Activated CD4-positive, alpha-beta T cell treated with anti-CD3 and anti-CD28 coated beads for 48 hours (primary cell): ENCODE measurements around the gene EGR1.

ENCODE experiments used
- DNase-seq: peaks from one replicate; pipeline ENCODE4 v3.0.0-alpha.2; 2020

The EGR1 gene

DNA sequence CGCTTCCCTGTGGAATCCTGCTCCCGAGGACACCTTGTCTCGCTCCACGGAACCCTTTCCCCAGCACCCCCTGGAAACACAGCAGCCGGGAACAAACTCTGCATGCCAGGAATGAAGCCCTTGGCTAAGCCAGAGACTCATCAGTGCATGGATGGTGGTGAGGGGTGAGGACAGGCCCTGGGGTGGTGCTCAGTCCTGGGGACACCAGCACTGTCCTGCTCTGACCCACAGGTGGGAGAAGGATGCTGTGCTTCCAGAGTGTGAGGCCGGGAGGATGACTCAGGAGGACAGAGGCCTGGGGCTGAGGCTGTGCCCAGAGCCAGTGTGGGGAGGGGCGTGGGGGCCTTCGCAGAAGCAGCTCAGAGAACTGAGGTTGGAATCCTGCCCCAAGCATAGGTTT, 11.2 kb upstream of the EGR1 start:
- DNase-seq = no peak

- no peak for DNase-seq
Observed at GRCh38 chr5:138455232-138455930, 9.9 kb upstream of the EGR1 start.

- no peak for DNase-seq
Observed at GRCh38 chr5:138457531-138458275, 7.6 kb upstream of the EGR1 start.

- DNase-seq = no peak
Observed at GRCh38 chr5:138458384-138458783, 6.9 kb upstream of the EGR1 start.

DNA sequence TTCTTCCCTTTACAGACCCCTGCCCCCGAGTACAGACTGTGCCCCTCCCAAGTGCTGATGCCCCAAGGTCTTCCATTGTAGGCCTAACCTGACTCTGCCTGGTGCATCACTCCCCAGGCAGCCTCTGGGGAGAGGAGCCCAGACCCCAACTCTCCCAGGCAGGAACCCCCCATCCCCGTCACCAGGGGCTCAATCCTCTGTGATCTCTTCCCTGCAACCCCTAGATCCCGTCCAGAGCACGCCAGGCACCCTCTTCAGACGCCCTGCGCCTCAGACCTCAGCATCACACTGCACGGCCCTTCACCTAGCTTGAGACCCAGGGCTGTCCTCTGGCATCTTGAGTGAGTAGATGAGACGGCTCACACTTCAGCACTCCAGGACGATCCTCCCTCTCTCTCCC, 6.4 kb upstream of the EGR1 start:
- no peak for DNase-seq

GRCh38 chr5:138459311-138459933, 5.9 kb upstream of the EGR1 start:
- DNase-seq = peak; percentile 94

GRCh38 chr5:138460032-138460693, 5.1 kb upstream of the EGR1 start:
- DNase-seq = no peak

DNA sequence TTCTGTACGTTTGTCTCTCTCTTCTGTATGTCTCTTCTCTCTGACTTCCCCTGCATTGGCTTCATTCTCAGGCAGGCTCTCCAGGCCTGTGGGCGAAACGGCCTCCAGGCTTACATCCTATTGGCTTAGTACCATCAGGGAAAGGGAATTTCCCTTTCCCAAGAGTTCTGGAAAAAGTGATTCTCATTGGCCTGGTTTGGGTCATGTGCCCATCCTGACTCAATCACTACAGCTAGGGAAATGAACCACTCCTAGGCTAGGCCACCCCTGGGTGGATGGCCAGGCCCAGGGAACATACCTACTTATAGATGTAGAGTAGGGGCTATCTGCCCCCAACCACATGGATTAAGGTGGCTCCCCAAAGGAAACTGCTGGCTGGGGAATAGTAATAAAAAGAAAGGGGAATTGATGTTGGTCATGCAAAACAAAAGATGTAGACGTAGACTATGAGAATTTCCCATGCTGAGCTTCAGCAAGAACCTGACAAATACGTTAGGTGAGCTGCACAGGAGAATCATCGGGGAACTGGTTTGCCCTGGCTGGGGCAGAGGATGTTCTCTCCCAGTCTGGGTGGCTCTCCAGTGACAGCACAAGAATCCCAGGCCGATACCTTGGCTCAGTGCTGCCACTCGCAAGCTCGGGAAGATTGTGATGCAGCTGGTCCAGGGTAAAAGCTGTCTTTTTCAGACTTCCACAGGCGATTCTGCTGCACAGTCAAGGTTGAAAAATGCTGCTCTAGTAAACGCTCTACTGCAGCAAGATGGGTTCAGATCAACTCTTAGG, 3.7 kb upstream of the EGR1 start:
- no peak for DNase-seq

DNA sequence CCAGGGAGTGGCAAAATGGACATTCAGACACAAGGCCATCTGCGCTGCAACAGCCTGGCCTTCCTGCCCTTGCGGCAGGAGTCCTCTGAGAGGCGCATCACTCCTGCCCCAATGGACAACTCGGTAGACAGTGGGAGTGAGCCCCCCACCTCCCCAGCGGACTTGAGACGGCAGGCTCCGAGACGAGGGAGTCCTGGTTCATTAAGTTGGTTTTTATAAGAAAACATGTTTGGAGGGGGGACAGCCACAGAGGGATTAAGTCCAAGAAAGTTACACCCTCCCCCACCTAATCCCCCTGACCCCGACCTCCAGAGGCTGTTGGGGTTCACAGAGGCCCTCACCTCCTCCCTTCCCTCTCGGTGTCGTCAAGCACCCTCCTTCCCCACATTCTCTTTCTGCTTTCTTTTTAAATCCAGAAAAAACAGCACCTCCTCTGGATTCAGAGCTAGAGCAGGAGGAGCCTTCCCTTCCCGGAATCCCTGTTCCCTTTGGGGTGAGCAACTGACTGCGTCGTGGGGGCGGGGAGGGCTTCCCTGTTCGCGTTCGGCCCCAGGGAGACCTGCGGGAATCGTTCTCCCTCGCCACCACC, 1.8 kb upstream of the EGR1 start:
- DNase-seq = no peak

- peak; percentile 95 for DNase-seq
Observed at GRCh38 chr5:138464008-138464387, 1.3 kb upstream of the EGR1 start.

DNA sequence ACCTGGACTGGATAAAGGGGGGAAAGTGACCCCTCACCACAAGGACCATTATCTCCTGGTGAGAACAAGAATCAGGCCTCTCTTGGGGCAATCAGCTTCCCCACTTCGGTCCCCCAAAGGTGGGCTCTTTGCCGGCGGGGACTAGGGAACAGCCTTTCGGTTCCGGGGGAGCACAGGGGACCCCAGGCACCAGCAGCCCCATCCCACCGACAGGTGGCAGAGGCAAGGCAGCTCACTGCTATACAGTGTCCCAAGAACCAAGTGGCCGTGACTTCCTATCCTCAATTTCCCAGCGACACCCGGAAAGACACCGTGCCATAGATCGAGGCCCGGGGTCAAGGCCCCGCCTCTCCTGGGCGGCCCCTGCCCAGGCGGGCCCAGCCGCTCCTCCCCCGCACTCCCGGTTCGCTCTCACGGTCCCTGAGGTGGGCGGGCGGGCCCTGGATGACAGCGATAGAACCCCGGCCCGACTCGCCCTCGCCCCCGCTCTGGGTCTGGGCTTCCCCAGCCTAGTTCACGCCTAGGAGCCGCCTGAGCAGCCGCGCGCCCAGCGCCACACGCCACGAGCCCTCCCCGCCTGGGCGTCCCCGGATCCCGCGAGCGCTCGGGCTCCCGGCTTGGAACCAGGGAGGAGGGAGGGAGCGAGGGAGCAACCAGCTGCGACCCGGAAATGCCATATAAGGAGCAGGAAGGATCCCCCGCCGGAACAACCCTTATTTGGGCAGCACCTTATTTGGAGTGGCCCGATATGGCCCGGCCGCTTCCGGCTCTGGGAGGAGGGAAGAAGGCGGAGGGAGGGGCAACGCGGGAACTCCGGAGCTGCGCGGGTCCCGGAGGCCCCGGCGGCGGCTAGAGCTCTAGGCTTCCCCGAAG, 655 bp upstream of the EGR1 start:
- peak; percentile 98 for DNase-seq

GRCh38 chr5:138466125-138466899, 1.0 kb downstream of the EGR1 start:
- DNase-seq = peak; percentile 40

DNA sequence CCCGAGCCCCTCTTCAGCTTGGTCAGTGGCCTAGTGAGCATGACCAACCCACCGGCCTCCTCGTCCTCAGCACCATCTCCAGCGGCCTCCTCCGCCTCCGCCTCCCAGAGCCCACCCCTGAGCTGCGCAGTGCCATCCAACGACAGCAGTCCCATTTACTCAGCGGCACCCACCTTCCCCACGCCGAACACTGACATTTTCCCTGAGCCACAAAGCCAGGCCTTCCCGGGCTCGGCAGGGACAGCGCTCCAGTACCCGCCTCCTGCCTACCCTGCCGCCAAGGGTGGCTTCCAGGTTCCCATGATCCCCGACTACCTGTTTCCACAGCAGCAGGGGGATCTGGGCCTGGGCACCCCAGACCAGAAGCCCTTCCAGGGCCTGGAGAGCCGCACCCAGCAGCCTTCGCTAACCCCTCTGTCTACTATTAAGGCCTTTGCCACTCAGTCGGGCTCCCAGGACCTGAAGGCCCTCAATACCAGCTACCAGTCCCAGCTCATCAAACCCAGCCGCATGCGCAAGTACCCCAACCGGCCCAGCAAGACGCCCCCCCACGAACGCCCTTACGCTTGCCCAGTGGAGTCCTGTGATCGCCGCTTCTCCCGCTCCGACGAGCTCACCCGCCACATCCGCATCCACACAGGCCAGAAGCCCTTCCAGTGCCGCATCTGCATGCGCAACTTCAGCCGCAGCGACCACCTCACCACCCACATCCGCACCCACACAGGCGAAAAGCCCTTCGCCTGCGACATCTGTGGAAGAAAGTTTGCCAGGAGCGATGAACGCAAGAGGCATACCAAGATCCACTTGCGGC, 1.8 kb downstream of the EGR1 start:
- no peak for DNase-seq

GRCh38 chr5:138467711-138468132, 2.4 kb downstream of the EGR1 start:
- DNase-seq = no peak

DNA sequence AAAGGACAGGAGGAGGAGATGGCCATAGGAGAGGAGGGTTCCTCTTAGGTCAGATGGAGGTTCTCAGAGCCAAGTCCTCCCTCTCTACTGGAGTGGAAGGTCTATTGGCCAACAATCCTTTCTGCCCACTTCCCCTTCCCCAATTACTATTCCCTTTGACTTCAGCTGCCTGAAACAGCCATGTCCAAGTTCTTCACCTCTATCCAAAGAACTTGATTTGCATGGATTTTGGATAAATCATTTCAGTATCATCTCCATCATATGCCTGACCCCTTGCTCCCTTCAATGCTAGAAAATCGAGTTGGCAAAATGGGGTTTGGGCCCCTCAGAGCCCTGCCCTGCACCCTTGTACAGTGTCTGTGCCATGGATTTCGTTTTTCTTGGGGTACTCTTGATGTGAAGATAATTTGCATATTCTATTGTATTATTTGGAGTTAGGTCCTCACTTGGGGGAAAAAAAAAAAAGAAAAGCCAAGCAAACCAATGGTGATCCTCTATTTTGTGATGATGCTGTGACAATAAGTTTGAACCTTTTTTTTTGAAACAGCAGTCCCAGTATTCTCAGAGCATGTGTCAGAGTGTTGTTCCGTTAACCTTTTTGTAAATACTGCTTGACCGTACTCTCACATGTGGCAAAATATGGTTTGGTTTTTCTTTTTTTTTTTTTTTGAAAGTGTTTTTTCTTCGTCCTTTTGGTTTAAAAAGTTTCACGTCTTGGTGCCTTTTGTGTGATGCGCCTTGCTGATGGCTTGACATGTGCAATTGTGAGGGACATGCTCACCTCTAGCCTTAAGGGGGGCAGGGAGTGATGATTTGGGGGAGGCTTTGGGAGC, 3.1 kb downstream of the EGR1 start:
- DNase-seq = no peak

- DNase-seq = no peak
Observed at GRCh38 chr5:138468966-138469539, 3.8 kb downstream of the EGR1 start.

DNA sequence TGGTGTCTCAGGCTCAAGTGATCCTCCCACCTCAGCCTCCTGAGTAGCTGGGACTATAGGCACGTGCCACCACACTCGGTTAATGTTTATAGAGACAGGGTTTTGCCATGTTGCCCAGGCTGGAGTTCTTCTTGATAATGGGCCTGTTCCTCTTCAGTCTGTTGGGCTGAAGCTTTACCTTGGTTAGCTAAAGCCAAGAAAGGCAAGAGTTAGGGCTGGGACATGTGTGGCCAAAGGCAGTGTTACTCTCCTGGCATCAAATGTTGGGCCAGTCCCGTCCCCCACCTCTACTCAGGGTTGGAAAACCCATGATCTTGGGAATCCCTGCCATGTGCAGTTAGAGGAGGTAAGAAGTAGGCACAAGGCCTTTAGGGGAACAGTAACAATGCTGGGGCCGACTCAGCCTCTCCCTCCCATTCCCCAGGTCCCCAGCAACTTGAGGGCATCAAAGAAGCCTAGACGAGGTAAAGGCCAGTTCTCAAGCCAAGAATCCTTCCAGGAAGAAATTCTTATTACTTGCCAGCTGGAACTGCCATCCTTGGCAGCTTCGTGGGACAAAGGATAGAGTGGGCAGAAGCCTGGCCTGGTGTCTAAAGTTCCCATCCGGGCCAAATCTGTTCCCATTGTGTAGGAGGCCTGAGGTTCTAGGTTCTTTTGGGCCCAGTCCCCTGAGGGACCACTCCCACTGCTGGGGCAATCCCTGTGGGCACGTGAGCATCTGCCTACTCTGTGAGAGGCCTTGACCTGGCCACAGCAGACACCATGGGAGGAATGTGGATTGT, 4.5 kb downstream of the EGR1 start:
- DNase-seq = no peak
